GM18520 (cell line): ENCODE measurements around the gene STAC2.
"Not testable (repeated sequence)": the region's sequence is repeated elsewhere in the genome, so short reads cannot be mapped to it uniquely, and the experiment has no call there.

Experiments used
- ATAC-seq: cut with Tn5 transposase; IDR thresholded peaks from one replicate; pipeline ENCODE4 v1.9.1; 2021; ENCODE audit not compliant: unreplicated experiment

The STAC2 gene

GRCh38 chr17:39225308-39225958 lies at the start of gene STAC2:
STAC2 (minus strand) TSS chr17:39225945; CDS start chr17:39225502, 443 bp downstream.
- ATAC-seq: no peak

GRCh38 chr17:39271546-39271945 lies 45.8 kb upstream of the STAC2 start:
- ATAC-seq: no peak

- no peak for ATAC-seq
Measured at GRCh38 chr17:39270923-39271322, 45.2 kb upstream of the STAC2 start.

- no peak for ATAC-seq
Measured at GRCh38 chr17:39264119-39264518, 38.4 kb upstream of the STAC2 start.

- no peak for ATAC-seq
Measured at GRCh38 chr17:39261286-39261685, 35.5 kb upstream of the STAC2 start.

- ATAC-seq: no peak
Measured at GRCh38 chr17:39252788-39253460, 27.2 kb upstream of the STAC2 start.

- ATAC-seq: no peak
Measured at GRCh38 chr17:39251997-39252396, 26.3 kb upstream of the STAC2 start.

- not testable (repeated sequence) for ATAC-seq
Measured at GRCh38 chr17:39250076-39250475, 24.3 kb upstream of the STAC2 start.

GRCh38 chr17:39246274-39246673 lies 20.5 kb upstream of the STAC2 start:
- ATAC-seq: no peak

GRCh38 chr17:39244600-39245570 lies 19.1 kb upstream of the STAC2 start:
- ATAC-seq: no peak

GRCh38 chr17:39244016-39244599 lies 18.4 kb upstream of the STAC2 start:
- no peak for ATAC-seq

- no peak for ATAC-seq
Measured at GRCh38 chr17:39243155-39243554, 17.4 kb upstream of the STAC2 start.

GRCh38 chr17:39240631-39241030 lies 14.9 kb upstream of the STAC2 start:
- ATAC-seq: no peak

- no peak for ATAC-seq
Measured at GRCh38 chr17:39239640-39240314, 14.0 kb upstream of the STAC2 start.

- no peak for ATAC-seq
Measured at GRCh38 chr17:39238311-39238972, 12.7 kb upstream of the STAC2 start.

- ATAC-seq: no peak
Measured at GRCh38 chr17:39237586-39237985, 11.8 kb upstream of the STAC2 start.

GRCh38 chr17:39236981-39237441 lies 11.3 kb upstream of the STAC2 start:
- no peak for ATAC-seq

- ATAC-seq: no peak
Measured at GRCh38 chr17:39236450-39236927, 10.7 kb upstream of the STAC2 start.

- ATAC-seq: no peak
Measured at GRCh38 chr17:39235555-39236449, 10.1 kb upstream of the STAC2 start.
